GM23248 (cell line): ENCODE results near the gene EOLA1.

ENCODE experiments used
- EZH2 ChIP-seq: fragments of 200-600 bp; sonication (generic); IDR thresholded peaks from 2 replicates; pipeline ENCODE4 v1.6.1; 2018; ENCODE audit warnings: antibody characterized with exemption, mild to moderate bottlenecking; ENCODE audit not compliant: insufficient read depth, poor library complexity, severe bottlenecking
- EZH2phosphoT487 ChIP-seq: fragments of 200-600 bp; sonication (generic); IDR thresholded peaks from 2 replicates; pipeline ENCODE4 v1.6.1; 2018; ENCODE audit warnings: antibody characterized with exemption, moderate library complexity, mild to moderate bottlenecking, low read depth; ENCODE audit not compliant: insufficient read depth

- TF ChIP-seq EZH2 = no peak
- no peak for TF ChIP-seq EZH2phosphoT487
Observed at GRCh38 chrX:149491812-149492211, 49.0 kb upstream of the EOLA1 start.
